Measurements from ENCODE around the gene TMED9.
A peak's percentile ranks its signal among the peaks of the same experiment; 100 is the strongest.

DNA sequence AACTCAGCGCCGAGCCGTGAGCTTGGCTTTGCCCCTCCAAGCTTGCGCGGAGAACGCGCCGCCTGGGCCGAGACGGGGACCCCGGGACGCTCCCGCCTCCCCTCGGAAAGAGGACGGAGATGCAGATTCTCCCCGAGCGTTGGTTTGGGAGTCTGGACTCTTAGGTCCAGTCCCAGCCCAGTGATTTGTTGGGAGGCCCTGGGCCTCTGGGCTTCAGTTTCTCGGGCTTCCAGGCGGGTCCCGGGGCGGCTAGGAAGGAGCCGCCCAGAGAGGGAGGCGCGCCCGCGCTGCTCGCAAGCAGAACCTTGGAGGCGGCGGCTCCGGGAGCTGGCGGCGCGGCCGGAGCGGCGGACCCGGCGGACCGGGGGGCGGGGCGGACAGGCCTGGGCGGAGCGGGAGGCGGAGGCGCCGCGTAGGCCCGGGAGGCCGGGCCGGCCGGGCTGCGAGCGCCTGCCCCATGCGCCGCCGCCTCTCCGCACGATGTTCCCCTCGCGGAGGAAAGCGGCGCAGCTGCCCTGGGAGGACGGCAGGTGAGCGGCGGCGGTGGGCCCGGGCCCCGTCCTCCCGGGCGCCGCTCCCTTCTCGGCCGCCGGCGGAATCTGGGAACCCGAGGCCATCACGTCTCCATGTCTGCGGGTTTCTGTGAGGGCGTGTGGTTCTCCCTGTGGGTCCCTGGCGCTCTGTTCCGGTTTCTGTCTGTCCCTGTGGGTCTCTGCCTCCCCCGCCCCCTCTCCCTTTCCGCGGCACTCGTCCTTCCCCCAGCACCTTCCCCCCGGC lies 7.9 kb downstream of the TMED9 start, which contains the start of gene B4GALT7:
- peak; percentile 86 for TF ChIP-seq POLR2A (IDR thresholded peaks at IDR 0.05; ENCODE audit: low read length)
- TF ChIP-seq GATA1 (IDR thresholded peaks at IDR 0.05; ENCODE audit: low read depth, low read length): no peak

All from erythroblast (primary cell).